ENCODE results near the gene NPSR1.

- no peak for TF ChIP-seq CTCF (IDR thresholded peaks at IDR 0.05)
- TF ChIP-seq POLR2A (IDR thresholded peaks at IDR 0.05), result no peak
Measured at GRCh38 chr7:34838329-34838728, 180.3 kb downstream of the NPSR1 start.

All from body of pancreas (tissue), 4 donors.